BLaER1 treated with 17β-estradiol and CSF1 and Interleukin-3, amounts not matched to agents 10 nM and 100 nM (cell line): ENCODE data around the gene ATXN7L1.

Source experiments
- H3K27ac ChIP-seq, 11 experiments: shearing (Covaris generic); formaldehyde crosslinking; 2 replicates each; pipeline ENCODE4 v1.8.1; 2022
- H3K27me3 ChIP-seq, 11 experiments: shearing (Covaris generic); formaldehyde crosslinking; 2 replicates each; pipeline ENCODE4 v1.8.1; 2022
- H3K36me3 ChIP-seq, 11 experiments: shearing (Covaris generic); formaldehyde crosslinking; 2 replicates each; pipeline ENCODE4 v1.8.1; 2022
- H3K4me1 ChIP-seq, 10 experiments: shearing (Covaris generic); formaldehyde crosslinking; 2 replicates each; pipeline ENCODE4 v1.8.1; 2022
- H3K4me2 ChIP-seq, 11 experiments: shearing (Covaris generic); formaldehyde crosslinking; 2 replicates each; pipeline ENCODE4 v1.8.1; 2022
- H3K4me3 ChIP-seq, 10 experiments: shearing (Covaris generic); formaldehyde crosslinking; 2 replicates each; pipeline ENCODE4 v1.8.1; 2022
- H3K9ac ChIP-seq, 11 experiments: shearing (Covaris generic); formaldehyde crosslinking; 2 replicates each; pipeline ENCODE4 v1.8.1; 2022
- H3K9me3 ChIP-seq, 11 experiments: shearing (Covaris generic); formaldehyde crosslinking; replicated peaks in 1 of 11; 2 replicates each; pipeline ENCODE4 v1.8.1; 2022
- H4K20me1 ChIP-seq, 11 experiments: shearing (Covaris generic); formaldehyde crosslinking; 2 replicates each; pipeline ENCODE4 v1.8.1; 2022
- Cebpa-rat ChIP-seq, 11 experiments: shearing (Covaris generic); IDR thresholded peaks; 2 replicates each; pipeline ENCODE4 v1.8.1; 2022

The ATXN7L1 gene

GRCh38 chr7:105741982-105742381 lies 134.4 kb downstream of the ATXN7L1 start:
- Histone ChIP-seq H3K4me1 (peaks cover 19 to 27% (median 21%) of the 10 kb centered on the region in 10 experiments), H3K27ac (no peak overlapping the region), H3K9ac (no peak overlapping the region), H3K4me2 (peak overlapping the region in 1 of 11 experiments; percentile 69; a peak in 1 of 22 replicates), H3K9me3 (no peaks in the 10 kb centered on the region), H3K36me3 (peaks cover 0 to 5% (median 0%) of the 10 kb centered on the region in 11 experiments; a peak in 1 of 22 replicates), H3K4me3 (no peak overlapping the region), H3K27me3 (no peaks in the 10 kb centered on the region), H4K20me1 (peaks cover 0 to 19% (median 0%) of the 10 kb centered on the region in 11 experiments; a peak in 4 of 22 replicates)
- no peak for TF ChIP-seq Cebpa-rat (IDR thresholded peaks at IDR 0.05)

DNA sequence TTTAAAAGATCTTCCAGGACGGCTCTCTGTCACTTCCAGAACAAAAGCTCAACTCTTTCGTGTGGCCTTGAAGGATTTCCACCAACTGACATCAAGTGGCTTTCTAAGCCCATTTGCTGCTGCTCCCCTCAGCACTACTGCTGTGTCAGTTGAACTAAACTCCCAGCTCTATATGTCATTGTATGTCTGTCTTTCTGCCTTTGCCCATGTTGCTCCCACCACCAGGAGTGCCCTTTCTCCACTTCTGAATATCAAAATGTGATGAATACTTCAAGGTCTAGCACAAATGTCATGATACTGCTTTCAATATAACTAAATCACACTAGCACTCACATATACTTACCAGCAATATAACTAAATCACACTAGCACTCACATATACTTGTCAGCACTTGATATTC lies 138.3 kb downstream of the ATXN7L1 start:
- peaks cover 6 to 13% (median 8%) of the 10 kb centered on the region in 10 experiments for H3K4me1 ChIP-seq
- peaks cover 0 to 5% (median 0%) of the 10 kb centered on the region in 11 experiments; a peak in 1 of 22 replicates for H3K36me3 ChIP-seq
- H3K27me3 ChIP-seq: no peaks in the 10 kb centered on the region
- H3K9ac ChIP-seq: no peak overlapping the region
- no peaks in the 10 kb centered on the region for H3K9me3 ChIP-seq
- H3K4me2 ChIP-seq: no peak overlapping the region
- H3K27ac ChIP-seq: no peak overlapping the region
- no peak overlapping the region for H3K4me3 ChIP-seq
- H4K20me1 ChIP-seq: peaks cover 0 to 9% (median 0%) of the 10 kb centered on the region in 11 experiments; a peak in 4 of 22 replicates
- TF ChIP-seq Cebpa-rat (IDR thresholded peaks at IDR 0.05): no peak

GRCh38 chr7:105734233-105734632 lies 142.2 kb downstream of the ATXN7L1 start:
- Histone ChIP-seq H3K9ac (no peak overlapping the region), H3K27ac (no peak overlapping the region), H3K36me3 (peaks cover 0 to 5% (median 0%) of the 10 kb centered on the region in 11 experiments; a peak in 1 of 22 replicates), H3K4me3 (no peak overlapping the region), H4K20me1 (no peaks in the 10 kb centered on the region), H3K4me1 (no peaks in the 10 kb centered on the region), H3K4me2 (no peak overlapping the region), H3K27me3 (no peaks in the 10 kb centered on the region), H3K9me3 (no peaks in the 10 kb centered on the region)
- TF ChIP-seq Cebpa-rat (IDR thresholded peaks at IDR 0.05): no peak

- TF ChIP-seq Cebpa-rat (IDR thresholded peaks at IDR 0.05): no peak
These were observed 145.4 kb downstream of the ATXN7L1 start for GRCh38 chr7:105731042-105731441.

DNA sequence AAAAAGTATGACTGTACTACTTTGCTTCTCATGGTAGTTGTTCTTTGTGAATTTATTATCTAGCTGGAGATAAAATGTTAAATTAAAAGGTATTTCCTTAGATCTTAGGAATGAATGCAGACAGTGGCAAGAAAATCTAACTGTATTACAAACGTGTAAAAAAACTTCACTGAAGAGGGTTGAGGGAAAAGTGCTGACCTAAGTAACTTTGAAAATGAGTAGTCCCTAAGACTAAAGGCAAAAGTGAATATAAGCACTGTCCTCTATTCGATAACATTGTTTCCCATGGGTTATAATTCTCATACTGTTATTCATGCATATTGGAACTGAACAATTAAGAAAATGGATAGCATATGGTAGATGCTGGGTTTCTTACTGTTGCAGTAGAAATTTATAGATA lies 148.4 kb downstream of the ATXN7L1 start:
- no peaks in the 10 kb centered on the region for H3K27me3 ChIP-seq
- TF ChIP-seq Cebpa-rat (IDR thresholded peaks at IDR 0.05): no peak
- no peak overlapping the region for H3K9ac ChIP-seq
- 0 out of 22 replicates have a peak, but pooled peaks cover 0 to 5% (median 0%) of the 10 kb centered on the region in 11 experiments for H3K9me3 ChIP-seq
- no peak overlapping the region for H3K27ac ChIP-seq
- no peak overlapping the region for H3K4me3 ChIP-seq
- H3K4me2 ChIP-seq: no peak overlapping the region
- H4K20me1 ChIP-seq: no peaks in the 10 kb centered on the region
- peaks cover 0 to 7% (median 0%) of the 10 kb centered on the region in 11 experiments; a peak in 2 of 22 replicates for H3K36me3 ChIP-seq
- H3K4me1 ChIP-seq: no peaks in the 10 kb centered on the region

More at GRCh38 chr7:105731042-105731441, 145.4 kb downstream of the ATXN7L1 start:
- no peak overlapping the region for H3K4me3 ChIP-seq
- peaks cover 0 to 7% (median 0%) of the 10 kb centered on the region in 11 experiments; a peak in 2 of 22 replicates for H3K36me3 ChIP-seq
- H3K4me1 ChIP-seq: no peaks in the 10 kb centered on the region
- H3K9ac ChIP-seq: no peak overlapping the region
- H3K27ac ChIP-seq: no peak overlapping the region
- no peaks in the 10 kb centered on the region for H4K20me1 ChIP-seq
- no peaks in the 10 kb centered on the region for H3K27me3 ChIP-seq
- 0 out of 22 replicates have a peak, but pooled peaks cover 0 to 4% (median 0%) of the 10 kb centered on the region in 11 experiments for H3K9me3 ChIP-seq
- H3K4me2 ChIP-seq: no peak overlapping the region

- Histone ChIP-seq H3K27ac (no peak overlapping the region), H4K20me1 (no peaks in the 10 kb centered on the region), H3K4me3 (no peak overlapping the region), H3K36me3 (peaks cover 0 to 7% (median 0%) of the 10 kb centered on the region in 11 experiments; a peak in 2 of 22 replicates), H3K27me3 (no peaks in the 10 kb centered on the region), H3K4me2 (no peak overlapping the region), H3K9ac (no peak overlapping the region), H3K9me3 (0 out of 22 replicates have a peak, but pooled peaks cover 0 to 5% (median 0%) of the 10 kb centered on the region in 11 experiments), H3K4me1 (peaks cover under 1 to 3% (median 2%) of the 10 kb centered on the region in 10 experiments; a peak in 17 of 20 replicates)
- no peak for TF ChIP-seq Cebpa-rat (IDR thresholded peaks at IDR 0.05)
These were observed 151.7 kb downstream of the ATXN7L1 start for GRCh38 chr7:105724688-105725087.

GRCh38 chr7:105723572-105723971 lies 152.8 kb downstream of the ATXN7L1 start:
- no peaks in the 10 kb centered on the region; a peak in 1 of 22 replicates for H4K20me1 ChIP-seq
- H3K27me3 ChIP-seq: no peaks in the 10 kb centered on the region
- H3K4me1 ChIP-seq: peaks cover 12 to 14% (median 13%) of the 10 kb centered on the region in 10 experiments
- H3K4me2 ChIP-seq: no peak overlapping the region
- no peak overlapping the region for H3K9ac ChIP-seq
- TF ChIP-seq Cebpa-rat (IDR thresholded peaks at IDR 0.05): no peak
- 0 out of 22 replicates have a peak, but pooled peaks cover 0 to 5% (median 0%) of the 10 kb centered on the region in 11 experiments for H3K9me3 ChIP-seq
- no peak overlapping the region for H3K27ac ChIP-seq
- peaks cover 0 to 7% (median 0%) of the 10 kb centered on the region in 11 experiments; a peak in 2 of 22 replicates for H3K36me3 ChIP-seq
- H3K4me3 ChIP-seq: no peak overlapping the region

GRCh38 chr7:105721571-105722104 lies 154.8 kb downstream of the ATXN7L1 start:
- no peak overlapping the region for H3K4me2 ChIP-seq
- no peak for TF ChIP-seq Cebpa-rat (IDR thresholded peaks at IDR 0.05)
- H3K4me3 ChIP-seq: no peak overlapping the region
- H3K9ac ChIP-seq: no peak overlapping the region
- H3K4me1 ChIP-seq: peaks cover 15 to 21% (median 19%) of the 10 kb centered on the region in 10 experiments
- 0 out of 22 replicates have a peak, but pooled peaks cover 0 to 5% (median 0%) of the 10 kb centered on the region in 11 experiments for H3K9me3 ChIP-seq
- H3K27me3 ChIP-seq: no peaks in the 10 kb centered on the region
- H3K36me3 ChIP-seq: peaks cover 0 to 5% (median 0%) of the 10 kb centered on the region in 11 experiments; a peak in 1 of 22 replicates
- no peaks in the 10 kb centered on the region; a peak in 1 of 22 replicates for H4K20me1 ChIP-seq
- H3K27ac ChIP-seq: no peak overlapping the region

- H3K4me2 ChIP-seq: peak overlapping the region in 4 of 11 experiments; percentile 67 to 74 (median 69); a peak in 7 of 22 replicates
- no peak for TF ChIP-seq Cebpa-rat (IDR thresholded peaks at IDR 0.05)
- H3K4me3 ChIP-seq: no peak overlapping the region
- no peak overlapping the region for H3K27ac ChIP-seq
- no peaks in the 10 kb centered on the region for H3K36me3 ChIP-seq
- no peaks in the 10 kb centered on the region; a peak in 1 of 22 replicates for H3K9me3 ChIP-seq
- H3K9ac ChIP-seq: no peak overlapping the region
- no peaks in the 10 kb centered on the region for H3K27me3 ChIP-seq
- peaks cover 15 to 21% (median 19%) of the 10 kb centered on the region in 10 experiments for H3K4me1 ChIP-seq
- H4K20me1 ChIP-seq: no peaks in the 10 kb centered on the region; a peak in 1 of 22 replicates
These were observed 156.5 kb downstream of the ATXN7L1 start for GRCh38 chr7:105719919-105720318.
